H1 (cell line): Measurements from ENCODE around the gene L3MBTL4. TPM values are rescaled to one million over a fixed set of nuclear protein-coding genes. Genes with fewer than 3 reads are reported as not detected.

Source experiments
- CBX5 ChIP-seq: fragments of 300-800, 300-1000 bp; sonication (generic); IDR thresholded peaks from 2 replicates; pipeline ENCODE4 v1.7.1; 2016; ENCODE audit warnings: antibody characterized with exemption, low read length, low read depth
- MAFK ChIP-seq: IDR thresholded peaks from 2 replicates; pipeline ENCODE4 v1.6.1; 2012; ENCODE audit warnings: low read depth, mild to moderate bottlenecking, improper control_type of control experiment, low read length
- POLR2AphosphoS5 ChIP-seq: IDR thresholded peaks from 2 replicates; pipeline ENCODE4 v1.6.1; 2011; ENCODE audit warnings: low read depth, low read length
- RNF2 ChIP-seq: fragments of 200-900, 300-1000 bp; sonication (generic); IDR thresholded peaks from 2 replicates; pipeline ENCODE4 v1.7.1; 2016; ENCODE audit warnings: borderline replicate concordance, low read depth, mild to moderate bottlenecking, antibody characterized with exemption, low read length; ENCODE audit not compliant: poor library complexity, severe bottlenecking; ENCODE audit errors: missing control alignments
- SAP30 ChIP-seq: fragments of 300-600 bp; sonication (generic); IDR thresholded peaks from 2 replicates; pipeline ENCODE4 v1.7.1; 2012; ENCODE audit warnings: low read length, moderate library complexity, mild to moderate bottlenecking, inconsistent platforms; ENCODE audit not compliant: insufficient read depth, insufficient replicate concordance
- TAF7 ChIP-seq: optimal IDR thresholded peaks from 2 replicates; pipeline ENCODE3; 2011; ENCODE audit warnings: low read depth, mild to moderate bottlenecking, inconsistent platforms, low read length, moderate library complexity, borderline replicate concordance
- YY1 ChIP-seq: IDR thresholded peaks from 2 replicates; pipeline ENCODE4 v1.6.1; 2011; ENCODE audit warnings: low read depth, mild to moderate bottlenecking, low read length
- polyA plus RNA-seq, 7 experiments: library from polyadenylated mRNA; depleted of rRNA in 3 of 7; stranded (reverse) in 5 of 7; unstranded in 2 of 7; fragments of >200 nt in 5 of 7; fragments of 200-250 nt in 2 of 7; gene quantifications; 1 replicate in 5 of 7; 2 replicates in 1 of 7; 4 replicates in 1 of 7; pipeline versions ENCODE4 v1.2.1 to v1.2.3, GENCODE V29; 2011 to 2013; ENCODE audit warnings: missing spikeins in 2 of 7, mixed read lengths in 2 of 7
- total RNA-seq: library from RNA; stranded (reverse); fragmentation: NEBNext Ultra II Directional; extraction: Animal tissue kit (Norgen Biotek cat#: 25700); gene quantifications from 2 replicates; pipeline ENCODE4 v1.2.1, GENCODE V29; 2021

Gene L3MBTL4
- total and polyA plus RNA-seq, 2 of the 8 experiments (the other 6 are each of a cell fraction or from before 2014, with no cell fraction given) = 1.0 to 2.1 TPM

GRCh38 chr18:5993938-5994337 is 420.8 kb downstream of the L3MBTL4 start (continued):
- TF ChIP-seq SAP30 (no peak), RNF2 (no peak), TAF7 (no peak), CBX5 (no peak), YY1 (no peak), MAFK (no peak), POLR2AphosphoS5 (no peak)
- TF ChIP-seq, all 59 proteins: peak for 0
